Esophagus squamous epithelium (tissue), 4 donors: Measurements from ENCODE around the gene SLC16A5.

ENCODE experiments used
- POLR2A ChIP-seq, 4 donors: fragments of 450-650 bp; IDR thresholded peaks; one replicate each; pipeline ENCODE4 v1.6.1; 2017; ENCODE audit warnings: antibody characterized with exemption in 4 of 4, mild to moderate bottlenecking in 4 of 4, moderate library complexity in 3 of 4
- TF ChIP-seq, protein P1 (sequence below), 6 experiments: fragments of 450-650 bp in 4 of 6; fragments of 200-600 bp in 2 of 6; sonication (generic) in 2 of 6; IDR thresholded peaks; one replicate each; pipeline ENCODE4 v1.5.1; 2016 to 2019; ENCODE audit warnings: antibody characterized with exemption in 6 of 6, mild to moderate bottlenecking in 4 of 6, moderate library complexity in 4 of 6

DNA sequence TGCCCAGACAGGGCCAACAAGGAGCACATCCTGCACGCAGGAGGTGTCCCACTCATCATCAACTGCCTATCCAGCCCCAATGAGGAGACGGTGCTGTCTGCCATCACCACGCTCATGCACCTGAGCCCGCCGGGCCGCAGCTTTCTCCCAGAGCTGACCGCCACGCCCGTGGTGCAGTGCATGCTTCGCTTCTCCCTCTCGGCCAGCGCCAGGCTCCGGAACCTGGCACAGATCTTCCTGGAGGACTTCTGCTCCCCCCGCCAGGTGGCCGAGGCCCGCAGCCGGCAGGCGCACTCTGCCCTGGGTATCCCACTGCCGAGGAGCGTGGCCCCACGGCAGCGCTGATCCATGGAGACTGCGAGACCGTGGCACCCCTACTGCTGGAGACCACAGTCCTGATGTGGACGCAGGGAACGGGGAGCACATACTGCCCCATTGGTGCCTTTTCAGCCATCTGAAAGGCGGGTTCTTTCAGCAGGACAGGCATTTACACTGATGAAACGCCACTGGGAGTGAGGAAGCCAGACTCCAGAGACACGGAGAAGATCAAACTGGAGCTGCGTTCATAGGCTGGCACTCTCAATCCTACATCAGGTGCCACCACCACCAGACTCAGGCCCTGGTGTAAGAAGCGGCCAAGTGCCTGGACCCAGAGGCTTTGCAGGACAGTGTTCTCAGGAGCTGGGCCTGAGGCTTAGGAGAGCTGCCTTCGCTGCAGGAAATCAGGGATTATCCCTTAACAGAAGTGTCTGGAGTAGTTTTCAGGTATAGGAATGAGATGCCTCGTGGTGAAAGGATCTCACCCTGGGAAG is 41.1 kb downstream of the SLC16A5 start:
- TF ChIP-seq, protein P1, sequence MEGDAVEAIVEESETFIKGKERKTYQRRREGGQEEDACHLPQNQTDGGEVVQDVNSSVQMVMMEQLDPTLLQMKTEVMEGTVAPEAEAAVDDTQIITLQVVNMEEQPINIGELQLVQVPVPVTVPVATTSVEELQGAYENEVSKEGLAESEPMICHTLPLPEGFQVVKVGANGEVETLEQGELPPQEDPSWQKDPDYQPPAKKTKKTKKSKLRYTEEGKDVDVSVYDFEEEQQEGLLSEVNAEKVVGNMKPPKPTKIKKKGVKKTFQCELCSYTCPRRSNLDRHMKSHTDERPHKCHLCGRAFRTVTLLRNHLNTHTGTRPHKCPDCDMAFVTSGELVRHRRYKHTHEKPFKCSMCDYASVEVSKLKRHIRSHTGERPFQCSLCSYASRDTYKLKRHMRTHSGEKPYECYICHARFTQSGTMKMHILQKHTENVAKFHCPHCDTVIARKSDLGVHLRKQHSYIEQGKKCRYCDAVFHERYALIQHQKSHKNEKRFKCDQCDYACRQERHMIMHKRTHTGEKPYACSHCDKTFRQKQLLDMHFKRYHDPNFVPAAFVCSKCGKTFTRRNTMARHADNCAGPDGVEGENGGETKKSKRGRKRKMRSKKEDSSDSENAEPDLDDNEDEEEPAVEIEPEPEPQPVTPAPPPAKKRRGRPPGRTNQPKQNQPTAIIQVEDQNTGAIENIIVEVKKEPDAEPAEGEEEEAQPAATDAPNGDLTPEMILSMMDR (IDR thresholded peaks at IDR 0.05) = no peak
- no peak for TF ChIP-seq POLR2A (IDR thresholded peaks at IDR 0.05)
